ENCODE measurements around the gene SSBP2.

GRCh38 chr5:81629986-81630385 is 120.9 kb downstream of the SSBP2 start:
- TF ChIP-seq, protein P1, sequence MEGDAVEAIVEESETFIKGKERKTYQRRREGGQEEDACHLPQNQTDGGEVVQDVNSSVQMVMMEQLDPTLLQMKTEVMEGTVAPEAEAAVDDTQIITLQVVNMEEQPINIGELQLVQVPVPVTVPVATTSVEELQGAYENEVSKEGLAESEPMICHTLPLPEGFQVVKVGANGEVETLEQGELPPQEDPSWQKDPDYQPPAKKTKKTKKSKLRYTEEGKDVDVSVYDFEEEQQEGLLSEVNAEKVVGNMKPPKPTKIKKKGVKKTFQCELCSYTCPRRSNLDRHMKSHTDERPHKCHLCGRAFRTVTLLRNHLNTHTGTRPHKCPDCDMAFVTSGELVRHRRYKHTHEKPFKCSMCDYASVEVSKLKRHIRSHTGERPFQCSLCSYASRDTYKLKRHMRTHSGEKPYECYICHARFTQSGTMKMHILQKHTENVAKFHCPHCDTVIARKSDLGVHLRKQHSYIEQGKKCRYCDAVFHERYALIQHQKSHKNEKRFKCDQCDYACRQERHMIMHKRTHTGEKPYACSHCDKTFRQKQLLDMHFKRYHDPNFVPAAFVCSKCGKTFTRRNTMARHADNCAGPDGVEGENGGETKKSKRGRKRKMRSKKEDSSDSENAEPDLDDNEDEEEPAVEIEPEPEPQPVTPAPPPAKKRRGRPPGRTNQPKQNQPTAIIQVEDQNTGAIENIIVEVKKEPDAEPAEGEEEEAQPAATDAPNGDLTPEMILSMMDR (IDR thresholded peaks at IDR 0.05; ENCODE audit: insufficient read depth, low read length, poor library complexity, severe bottlenecking): no peak
- no peak for TF ChIP-seq EZH2phosphoT487 (conservative IDR thresholded peaks at IDR 0.05; ENCODE audit: low read length)

All from SU-DHL-6 (cell line).